ENCODE data around the gene PPP2R2D. TPM values are rescaled to one million over a fixed set of nuclear protein-coding genes. Genes with fewer than 3 reads are reported as not detected.

The PPP2R2D gene
- total RNA-seq, 1 donor, result 23.9 TPM

DNA sequence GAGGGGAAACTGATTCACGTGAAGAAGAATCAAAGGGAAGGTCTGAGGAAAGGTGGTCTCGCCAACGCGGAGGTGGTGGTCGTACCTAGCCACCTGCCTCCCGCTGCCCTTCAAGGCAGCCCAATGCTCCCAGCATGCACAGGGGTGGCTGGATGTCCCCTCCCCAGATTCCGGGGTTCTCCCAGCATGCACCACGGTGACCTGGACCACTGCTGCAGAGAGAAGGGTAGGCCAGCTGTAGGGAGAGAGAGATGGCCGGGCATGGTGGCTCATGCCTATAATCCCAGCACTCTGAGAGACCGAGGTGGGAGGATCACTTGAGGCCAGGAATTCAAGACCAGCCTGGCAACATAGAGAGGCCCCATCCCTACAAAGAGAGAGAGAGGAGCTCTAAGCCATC, 32.4 kb upstream of the PPP2R2D start:
- Histone ChIP-seq H2AFZ (ENCODE audit: low read length) (no peak overlapping the region), H3K27me3 (ENCODE audit: insufficient read depth, low read length) (no peaks in the 10 kb centered on the region), H3K79me2 (ENCODE audit: insufficient read depth, low read length) (no peaks in the 10 kb centered on the region), H3K9me3 (ENCODE audit: low read depth, low read length) (no peaks in the 10 kb centered on the region), H3K4me2 (ENCODE audit: insufficient read depth, low read length) (no peak overlapping the region), H3K4me1 (ENCODE audit: insufficient read depth, low read length) (no peaks in the 10 kb centered on the region), H3K4me3 (ENCODE audit: insufficient read depth, low read length) (no peak overlapping the region), H3K27ac (ENCODE audit: low read depth, low read length) (no peak overlapping the region), H4K20me1 (ENCODE audit: insufficient read depth, low read length) (no peaks in the 10 kb centered on the region), H3K36me3 (ENCODE audit: insufficient read depth, low read length) (no peaks in the 10 kb centered on the region)
- DNase-seq (ENCODE audit: insufficient read length, low spot score, missing footprints), result no peak
- TF ChIP-seq CTCF (IDR thresholded peaks at IDR 0.05; ENCODE audit: extremely low read depth, low read depth, low read length), result no peak

DNA sequence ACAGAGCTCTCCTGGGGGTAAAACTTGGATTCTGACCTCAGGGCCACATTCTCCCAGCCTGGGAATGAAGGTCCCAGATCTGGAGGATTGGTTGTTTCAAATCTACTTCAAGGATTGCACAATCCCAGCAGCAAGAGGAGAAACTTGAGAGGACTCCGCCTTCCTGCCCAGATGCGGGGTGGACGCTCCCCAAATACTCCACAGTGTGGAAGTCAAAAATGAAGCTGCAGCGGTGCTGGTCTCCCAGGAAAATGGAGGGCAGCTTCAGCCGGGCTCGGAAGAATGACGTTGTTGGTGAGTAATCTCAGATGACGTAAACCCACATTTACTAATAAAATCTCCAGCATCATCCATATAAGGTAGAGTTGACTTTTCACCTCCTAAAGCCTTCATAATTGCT, 31.5 kb upstream of the PPP2R2D start:
- Histone ChIP-seq H3K4me3 (ENCODE audit: insufficient read depth, low read length) (no peak overlapping the region), H3K36me3 (ENCODE audit: insufficient read depth, low read length) (no peaks in the 10 kb centered on the region), H3K79me2 (ENCODE audit: insufficient read depth, low read length) (no peaks in the 10 kb centered on the region), H3K27ac (ENCODE audit: low read depth, low read length) (no peak overlapping the region), H3K27me3 (ENCODE audit: insufficient read depth, low read length) (no peaks in the 10 kb centered on the region), H3K9me3 (ENCODE audit: low read depth, low read length) (no peaks in the 10 kb centered on the region), H2AFZ (ENCODE audit: low read length) (no peak overlapping the region), H3K4me1 (ENCODE audit: insufficient read depth, low read length) (no peaks in the 10 kb centered on the region), H3K4me2 (ENCODE audit: insufficient read depth, low read length) (no peak overlapping the region), H4K20me1 (ENCODE audit: insufficient read depth, low read length) (no peaks in the 10 kb centered on the region)
- TF ChIP-seq CTCF (IDR thresholded peaks at IDR 0.05; ENCODE audit: extremely low read depth, low read depth, low read length), result no peak
- no peak for DNase-seq (ENCODE audit: insufficient read length, low spot score, missing footprints)

DNA sequence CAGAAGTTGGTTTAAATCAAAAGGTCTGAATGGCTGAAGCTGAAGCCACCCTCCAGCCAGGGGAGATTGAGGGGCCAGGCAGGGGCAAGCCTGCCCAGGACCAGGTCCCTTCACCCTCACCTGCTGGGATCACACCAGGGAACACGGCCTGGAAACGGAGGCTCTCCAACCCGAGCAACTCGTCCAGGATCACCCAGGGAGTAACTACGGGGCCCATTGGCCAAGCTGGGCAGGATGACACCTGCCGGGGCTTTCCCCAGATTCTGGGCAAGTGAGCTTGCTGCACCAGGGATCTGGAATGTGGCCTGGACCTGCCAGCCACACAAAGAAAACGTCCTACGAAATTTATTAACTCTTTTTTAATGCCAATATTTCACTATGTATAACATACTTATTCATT, 30.4 kb upstream of the PPP2R2D start:
- Histone ChIP-seq H3K27ac (ENCODE audit: low read depth, low read length) (no peak overlapping the region), H3K4me2 (ENCODE audit: insufficient read depth, low read length) (no peak overlapping the region), H3K27me3 (ENCODE audit: insufficient read depth, low read length) (peaks cover 4% of the 10 kb centered on the region), H2AFZ (ENCODE audit: low read length) (no peak overlapping the region), H3K9me3 (ENCODE audit: low read depth, low read length) (no peaks in the 10 kb centered on the region), H4K20me1 (ENCODE audit: insufficient read depth, low read length) (no peaks in the 10 kb centered on the region), H3K79me2 (ENCODE audit: insufficient read depth, low read length) (no peaks in the 10 kb centered on the region), H3K36me3 (ENCODE audit: insufficient read depth, low read length) (no peaks in the 10 kb centered on the region), H3K4me1 (ENCODE audit: insufficient read depth, low read length) (no peaks in the 10 kb centered on the region), H3K4me3 (ENCODE audit: insufficient read depth, low read length) (no peak overlapping the region)
- DNase-seq (ENCODE audit: insufficient read length, low spot score, missing footprints), result no peak
- no peak for TF ChIP-seq CTCF (IDR thresholded peaks at IDR 0.05; ENCODE audit: extremely low read depth, low read depth, low read length)

GRCh38 chr10:131870831-131871672, 29.8 kb upstream of the PPP2R2D start:
- no peaks in the 10 kb centered on the region for H4K20me1 ChIP-seq (ENCODE audit: insufficient read depth, low read length)
- H3K4me1 ChIP-seq (ENCODE audit: insufficient read depth, low read length), result no peaks in the 10 kb centered on the region
- H3K4me3 ChIP-seq (ENCODE audit: insufficient read depth, low read length), result no peak overlapping the region
- H3K79me2 ChIP-seq (ENCODE audit: insufficient read depth, low read length), result no peaks in the 10 kb centered on the region
- no peak for TF ChIP-seq CTCF (IDR thresholded peaks at IDR 0.05; ENCODE audit: extremely low read depth, low read depth, low read length)
- H2AFZ ChIP-seq (ENCODE audit: low read length), result no peak overlapping the region
- H3K36me3 ChIP-seq (ENCODE audit: insufficient read depth, low read length), result no peaks in the 10 kb centered on the region
- no peaks in the 10 kb centered on the region for H3K9me3 ChIP-seq (ENCODE audit: low read depth, low read length)
- no peak overlapping the region for H3K27ac ChIP-seq (ENCODE audit: low read depth, low read length)
- peak; percentile 82 for DNase-seq (ENCODE audit: insufficient read length, low spot score, missing footprints)
- H3K4me2 ChIP-seq (ENCODE audit: insufficient read depth, low read length), result no peak overlapping the region
- H3K27me3 ChIP-seq (ENCODE audit: insufficient read depth, low read length), result peaks cover 4% of the 10 kb centered on the region
